ENCODE measurements around the gene ACADVL. TPM values are rescaled to one million over a fixed set of nuclear protein-coding genes. Genes with fewer than 3 reads are reported as not detected.
A peak's percentile ranks its signal among the peaks of the same experiment; 100 is the strongest.

The ACADVL gene
- total and polyA plus RNA-seq, 10 donors = 320 to 963 (median 586) TPM

DNA sequence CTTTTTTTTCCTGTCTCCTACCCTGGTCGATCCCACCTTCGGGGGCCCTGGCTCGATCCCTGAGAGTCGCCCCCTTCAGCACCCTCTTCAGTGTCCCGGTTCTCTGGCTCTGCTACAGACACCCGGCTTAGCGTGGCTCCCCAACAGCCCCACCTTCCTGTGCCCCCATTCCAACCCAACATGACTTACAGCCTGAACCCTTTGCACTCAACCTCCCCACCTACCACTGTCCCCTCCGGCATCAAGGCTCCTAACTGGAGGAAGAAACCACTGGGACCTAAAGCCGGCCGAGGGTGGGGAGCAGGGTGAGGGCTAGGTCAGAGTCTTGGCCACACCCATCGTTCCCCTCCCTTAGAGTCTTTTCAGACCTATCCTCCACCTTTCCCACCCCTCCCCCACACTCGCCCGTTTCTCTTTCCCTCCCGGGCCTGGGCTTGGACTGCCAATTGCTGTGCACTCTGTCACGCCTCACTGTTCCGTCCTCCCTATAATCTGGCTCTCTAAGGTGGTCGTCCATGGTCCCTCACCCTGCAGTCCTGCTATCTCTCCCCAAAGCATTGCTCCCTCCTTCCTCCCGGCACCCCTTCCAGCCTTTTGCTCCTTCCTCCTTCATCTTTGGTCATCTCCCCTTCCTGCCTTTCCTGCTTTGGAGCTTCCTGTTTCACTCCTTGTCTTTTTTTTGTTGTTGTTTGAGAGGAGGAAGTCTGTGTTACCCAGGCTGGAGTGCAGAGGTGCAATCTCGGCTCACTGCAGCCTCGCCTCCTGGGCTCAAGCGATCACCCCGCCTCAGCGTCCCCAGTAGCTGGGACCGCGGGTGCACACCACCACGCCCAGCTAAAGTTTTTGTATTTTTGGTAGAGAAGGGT lies 43.4 kb downstream of the ACADVL start:
- no peak for DNase-seq
- peak overlapping the region in 2 of 8 donors; percentile 2 to 8 for H3K27ac ChIP-seq
- peaks cover 0 to 20% (median 11%) of the 10 kb centered on the region in 6 donors for H3K36me3 ChIP-seq
- peaks cover 3 to 78% (median 27%) of the 10 kb centered on the region in 7 donors for H3K27me3 ChIP-seq (replicated peaks in 1 of 7)
- TF ChIP-seq POLR2AphosphoS5 (IDR thresholded peaks at IDR 0.05) (no peak), POLR2A (IDR thresholded peaks at IDR 0.05) (no peak)
- TF ChIP-seq, protein P1, sequence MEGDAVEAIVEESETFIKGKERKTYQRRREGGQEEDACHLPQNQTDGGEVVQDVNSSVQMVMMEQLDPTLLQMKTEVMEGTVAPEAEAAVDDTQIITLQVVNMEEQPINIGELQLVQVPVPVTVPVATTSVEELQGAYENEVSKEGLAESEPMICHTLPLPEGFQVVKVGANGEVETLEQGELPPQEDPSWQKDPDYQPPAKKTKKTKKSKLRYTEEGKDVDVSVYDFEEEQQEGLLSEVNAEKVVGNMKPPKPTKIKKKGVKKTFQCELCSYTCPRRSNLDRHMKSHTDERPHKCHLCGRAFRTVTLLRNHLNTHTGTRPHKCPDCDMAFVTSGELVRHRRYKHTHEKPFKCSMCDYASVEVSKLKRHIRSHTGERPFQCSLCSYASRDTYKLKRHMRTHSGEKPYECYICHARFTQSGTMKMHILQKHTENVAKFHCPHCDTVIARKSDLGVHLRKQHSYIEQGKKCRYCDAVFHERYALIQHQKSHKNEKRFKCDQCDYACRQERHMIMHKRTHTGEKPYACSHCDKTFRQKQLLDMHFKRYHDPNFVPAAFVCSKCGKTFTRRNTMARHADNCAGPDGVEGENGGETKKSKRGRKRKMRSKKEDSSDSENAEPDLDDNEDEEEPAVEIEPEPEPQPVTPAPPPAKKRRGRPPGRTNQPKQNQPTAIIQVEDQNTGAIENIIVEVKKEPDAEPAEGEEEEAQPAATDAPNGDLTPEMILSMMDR (IDR thresholded peaks at IDR 0.05 in 8 of 11, conservative IDR thresholded peaks at IDR 0.05 in 3 of 11) = no peak
- peak overlapping the region in 6 of 8 donors; percentile 16 to 78 (median 22) for H3K4me3 ChIP-seq
- H3K4me1 ChIP-seq = peaks cover 22 to 38% (median 35%) of the 10 kb centered on the region in 6 donors
- H3K9me3 ChIP-seq = no peaks in the 10 kb centered on the region
- WGBS, 5 donors = 4 to 9% (median 6%) methylated on average over 26 of the region's 26 CpGs
- intact Hi-C loops (cut with DNase I; ENCODE audit: low total_unique reads) = no loop called here

- Histone ChIP-seq H3K4me1 (peaks cover 22 to 38% (median 35%) of the 10 kb centered on the region in 6 donors), H3K4me3 (peak overlapping the region in 2 of 8 donors; percentile 57 to 78), H3K27ac (no peak overlapping the region), H3K27me3 (replicated peaks in 1 of 7) (peaks cover 3 to 78% (median 27%) of the 10 kb centered on the region in 7 donors), H3K9me3 (no peaks in the 10 kb centered on the region), H3K36me3 (peaks cover 0 to 14% (median 7%) of the 10 kb centered on the region in 6 donors)
- 38 to 59% (median 54%) methylated on average over 4 of the region's 4 CpGs for WGBS, 5 donors
- TF ChIP-seq, protein P1 (IDR thresholded peaks at IDR 0.05 in 8 of 11, conservative IDR thresholded peaks at IDR 0.05 in 3 of 11) = no peak
- TF ChIP-seq POLR2A (IDR thresholded peaks at IDR 0.05) (no peak), POLR2AphosphoS5 (IDR thresholded peaks at IDR 0.05) (no peak)
- DNase-seq = no peak
- intact Hi-C loops (cut with DNase I; ENCODE audit: low total_unique reads) = no loop called here
Measured at GRCh38 chr17:7263801-7264078, 44.0 kb downstream of the ACADVL start.

DNA sequence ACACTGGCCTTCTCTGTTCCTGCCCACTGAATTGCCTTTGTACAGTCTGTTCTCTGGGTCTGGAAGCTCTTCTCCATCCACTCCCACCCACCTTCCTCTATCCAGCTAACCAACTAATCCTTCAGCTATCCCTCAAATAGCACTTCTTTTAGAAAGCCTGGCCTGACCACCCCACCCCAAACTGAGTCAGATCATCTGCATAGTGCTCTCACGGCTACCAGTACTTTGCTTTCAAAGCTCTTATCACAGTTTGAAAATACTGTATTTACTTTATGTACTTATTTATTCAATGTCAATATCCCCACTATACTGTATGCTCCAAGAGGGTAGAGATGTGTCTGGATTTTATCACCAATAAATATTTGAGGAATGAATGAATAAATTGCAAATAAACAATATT lies 47.0 kb downstream of the ACADVL start:
- 66 to 91% (median 79%) methylated on average over 1 of the region's 1 CpG for WGBS, 5 donors
- Histone ChIP-seq H3K9me3 (no peaks in the 10 kb centered on the region), H3K4me3 (no peak overlapping the region), H3K36me3 (no peaks in the 10 kb centered on the region), H3K27me3 (replicated peaks in 1 of 7) (peaks cover 3 to 67% (median 22%) of the 10 kb centered on the region in 7 donors), H3K4me1 (peaks cover 14 to 23% (median 21%) of the 10 kb centered on the region in 6 donors), H3K27ac (no peak overlapping the region)
- TF ChIP-seq POLR2A (IDR thresholded peaks at IDR 0.05) (no peak), POLR2AphosphoS5 (IDR thresholded peaks at IDR 0.05) (no peak)
- TF ChIP-seq, protein P1 (IDR thresholded peaks at IDR 0.05 in 8 of 11, conservative IDR thresholded peaks at IDR 0.05 in 3 of 11) = no peak
- intact Hi-C loops (cut with DNase I; ENCODE audit: low total_unique reads) = no loop called here
- DNase-seq = no peak

Small RNA genes within 50 kb of the gene (microRNA-seq; reads per million reads assigned to microRNA genes)
- 1,519 to 2,484 (median 1,838) reads per million in 3 donors for gene MIR324

Small RNA genes within 50 kb of the gene (small RNA-seq; reads per million reads assigned to genes)
- gene AC120057.4 (0 reads per million in 4 donors), gene MIR324 (1.0 to 4.6 (median 2.8) reads per million in 4 donors), gene RF00019 (0 reads per million in 4 donors)

Other genes starting within 250 kb of the ACADVL start
Only the 30 nearest of the 33 such genes appear.
- 100 to 1,000 TPM; 224 to 335 (median 271) TPM for gene RNASEK, start 207.3 kb upstream of the ACADVL start, total RNA-seq
- gene RNASEK, start 207.3 kb upstream of the ACADVL start, polyA plus RNA-seq = 100 to 1,000 TPM; 369 to 504 (median 411) TPM
- gene BCL6B, start 196.9 kb upstream of the ACADVL start, total RNA-seq = 10 to 100 TPM; 12.9 to 92.5 (median 23.2) TPM
- 10 to 100 TPM in 1 of 3 donors, 1 to 10 TPM in 2; 4.2 to 16.6 (median 6.9) TPM for gene BCL6B, start 196.9 kb upstream of the ACADVL start, polyA plus RNA-seq
- gene SLC16A13, start 183.9 kb upstream of the ACADVL start, total RNA-seq = 10 to 100 TPM in 2 of 7 donors, 1 to 10 TPM in 5; 4.0 to 15.3 (median 7.6) TPM
- 1 to 10 TPM; 1.7 to 5.4 (median 1.8) TPM for gene SLC16A13, start 183.9 kb upstream of the ACADVL start, polyA plus RNA-seq
- gene SLC16A11, start 175.8 kb upstream of the ACADVL start, total RNA-seq = 1 to 10 TPM in 5 of 7 donors, under 1 TPM in 1, not detected in 1; 0.51 to 3.6 (median 2.9) TPM
- 1 to 10 TPM; 1.9 to 3.9 (median 2.1) TPM for gene SLC16A11, start 175.8 kb upstream of the ACADVL start, polyA plus RNA-seq
- gene CLEC10A, start 139.7 kb upstream of the ACADVL start, total RNA-seq = 10 to 100 TPM in 2 of 7 donors, 1 to 10 TPM in 4, under 1 TPM in 1; 0.85 to 19.5 (median 7.1) TPM
- gene CLEC10A, start 139.7 kb upstream of the ACADVL start, polyA plus RNA-seq = 10 to 100 TPM in 1 of 3 donors, 1 to 10 TPM in 2; 2.2 to 22.2 (median 6.3) TPM
- 10 to 100 TPM in 2 of 7 donors, 1 to 10 TPM in 4, not detected in 1; 2.4 to 10.5 (median 6.2) TPM for gene ASGR2, start 105.1 kb upstream of the ACADVL start, total RNA-seq
- gene ASGR2, start 105.1 kb upstream of the ACADVL start, polyA plus RNA-seq = 10 to 100 TPM in 1 of 3 donors, 1 to 10 TPM in 2; 2.3 to 35.1 (median 8.8) TPM
- 1 to 10 TPM; 1.5 to 7.2 (median 3.7) TPM for gene ASGR1, start 40.6 kb upstream of the ACADVL start, total RNA-seq
- 10 to 100 TPM in 1 of 3 donors, 1 to 10 TPM in 2; 1.3 to 10.2 (median 6.4) TPM for gene ASGR1, start 40.6 kb upstream of the ACADVL start, polyA plus RNA-seq
- 10 to 100 TPM; 17.0 to 38.5 (median 30.5) TPM for gene DLG4, start 102 bp upstream of the ACADVL start, total RNA-seq
- 10 to 100 TPM in 1 of 3 donors, 1 to 10 TPM in 2; 3.0 to 21.5 (median 4.3) TPM for gene DLG4, start 102 bp upstream of the ACADVL start, polyA plus RNA-seq
- 10 to 100 TPM; 36.9 to 48.0 (median 39.2) TPM for gene DVL2, start 14.6 kb downstream of the ACADVL start, total RNA-seq
- 10 to 100 TPM in 2 of 3 donors, 1 to 10 TPM in 1; 9.8 to 29.2 (median 11.7) TPM for gene DVL2, start 14.6 kb downstream of the ACADVL start, polyA plus RNA-seq
- 10 to 100 TPM; 33.1 to 47.6 (median 38.8) TPM for gene PHF23, start 19.5 kb downstream of the ACADVL start, total RNA-seq
- 10 to 100 TPM; 27.4 to 50.4 (median 33.2) TPM for gene PHF23, start 19.5 kb downstream of the ACADVL start, polyA plus RNA-seq
- 100 to 1,000 TPM; 222 to 519 (median 438) TPM for gene GABARAP, start 22.5 kb downstream of the ACADVL start, total RNA-seq
- 100 to 1,000 TPM; 755 to 855 (median 822) TPM for gene GABARAP, start 22.5 kb downstream of the ACADVL start, polyA plus RNA-seq
- 100 to 1,000 TPM in 4 of 7 donors, 10 to 100 TPM in 3; 83.1 to 133 (median 119) TPM for gene CTDNEP1, start 31.8 kb downstream of the ACADVL start, total RNA-seq
- gene CTDNEP1, start 31.8 kb downstream of the ACADVL start, polyA plus RNA-seq = 100 to 1,000 TPM in 1 of 3 donors, 10 to 100 TPM in 2; 69.3 to 104 (median 86.1) TPM
- 10 to 100 TPM; 22.1 to 40.3 (median 36.3) TPM for gene ELP5, start 32.3 kb downstream of the ACADVL start, total RNA-seq
- gene ELP5, start 32.3 kb downstream of the ACADVL start, polyA plus RNA-seq = 10 to 100 TPM; 36.2 to 40.2 (median 37.2) TPM
- gene CLDN7, start 42.5 kb downstream of the ACADVL start, total RNA-seq = 1 to 10 TPM in 6 of 7 donors, under 1 TPM in 1; 0.74 to 6.6 (median 2.4) TPM
- gene CLDN7, start 42.5 kb downstream of the ACADVL start, polyA plus RNA-seq = 1 to 10 TPM; 2.9 to 6.0 (median 4.3) TPM
- 1 to 10 TPM in 1 of 7 donors, under 1 TPM in 6; 0.39 to 1.6 (median 0.51) TPM for gene SLC2A4, start 61.8 kb downstream of the ACADVL start, total RNA-seq
- gene SLC2A4, start 61.8 kb downstream of the ACADVL start, polyA plus RNA-seq = under 1 TPM; 0.07 to 0.56 (median 0.29) TPM
- under 1 TPM in 3 of 7 donors, not detected in 4; 0.11 to 0.40 (median 0.19) TPM for gene YBX2, start 74.7 kb downstream of the ACADVL start, total RNA-seq
- under 1 TPM; 0.09 to 0.22 (median 0.12) TPM for gene YBX2, start 74.7 kb downstream of the ACADVL start, polyA plus RNA-seq
- 100 to 1,000 TPM; 117 to 326 (median 244) TPM for gene EIF5A, start 87.7 kb downstream of the ACADVL start, total RNA-seq
- gene EIF5A, start 87.7 kb downstream of the ACADVL start, polyA plus RNA-seq = 100 to 1,000 TPM; 310 to 426 (median 376) TPM
- 100 to 1,000 TPM in 2 of 7 donors, 10 to 100 TPM in 5; 54.1 to 123 (median 65.4) TPM for gene GPS2, start 95.4 kb downstream of the ACADVL start, total RNA-seq
- gene GPS2, start 95.4 kb downstream of the ACADVL start, polyA plus RNA-seq = 10 to 100 TPM; 56.6 to 73.2 (median 70.9) TPM
- 10 to 100 TPM; 16.5 to 53.9 (median 44.3) TPM for gene NEURL4, start 109.4 kb downstream of the ACADVL start, total RNA-seq
- 10 to 100 TPM; 17.6 to 48.6 (median 36.3) TPM for gene NEURL4, start 109.4 kb downstream of the ACADVL start, polyA plus RNA-seq
- gene ACAP1, start 116.6 kb downstream of the ACADVL start, total RNA-seq = 100 to 1,000 TPM; 118 to 312 (median 208) TPM
- gene ACAP1, start 116.6 kb downstream of the ACADVL start, polyA plus RNA-seq = 100 to 1,000 TPM; 126 to 266 (median 245) TPM
- gene KCTD11, start 132.2 kb downstream of the ACADVL start, total RNA-seq = 10 to 100 TPM in 1 of 7 donors, 1 to 10 TPM in 6; 7.7 to 10.0 (median 9.1) TPM
- 10 to 100 TPM in 1 of 3 donors, 1 to 10 TPM in 2; 5.4 to 12.0 (median 6.0) TPM for gene KCTD11, start 132.2 kb downstream of the ACADVL start, polyA plus RNA-seq
- gene TMEM95, start 135.2 kb downstream of the ACADVL start, total RNA-seq = not detected
- not detected for gene TMEM95, start 135.2 kb downstream of the ACADVL start, polyA plus RNA-seq
- gene TNK1, start 161.2 kb downstream of the ACADVL start, total RNA-seq = 10 to 100 TPM in 1 of 7 donors, 1 to 10 TPM in 6; 4.2 to 16.2 (median 6.4) TPM
- gene TNK1, start 161.2 kb downstream of the ACADVL start, polyA plus RNA-seq = 1 to 10 TPM; 6.6 to 8.7 (median 8.3) TPM
- 10 to 100 TPM; 34.1 to 63.2 (median 51.1) TPM for gene PLSCR3, start 174.6 kb downstream of the ACADVL start, total RNA-seq
- 10 to 100 TPM; 31.3 to 45.9 (median 33.3) TPM for gene PLSCR3, start 174.6 kb downstream of the ACADVL start, polyA plus RNA-seq
- gene TMEM256, start 184.2 kb downstream of the ACADVL start, total RNA-seq = 10 to 100 TPM; 39.1 to 82.5 (median 50.3) TPM
- 100 to 1,000 TPM; 175 to 193 (median 179) TPM for gene TMEM256, start 184.2 kb downstream of the ACADVL start, polyA plus RNA-seq
- 10 to 100 TPM in 6 of 7 donors, 1 to 10 TPM in 1; 8.7 to 23.0 (median 13.0) TPM for gene NLGN2, start 187.9 kb downstream of the ACADVL start, total RNA-seq
- gene NLGN2, start 187.9 kb downstream of the ACADVL start, polyA plus RNA-seq = 1 to 10 TPM; 2.2 to 6.5 (median 4.3) TPM
- not detected for gene SPEM1, start 200.4 kb downstream of the ACADVL start, total RNA-seq
- gene SPEM1, start 200.4 kb downstream of the ACADVL start, polyA plus RNA-seq = not detected
- gene SPEM2, start 205.7 kb downstream of the ACADVL start, total RNA-seq = not detected
- not detected for gene SPEM2, start 205.7 kb downstream of the ACADVL start, polyA plus RNA-seq
- not detected for gene SPEM3, start 208.9 kb downstream of the ACADVL start, total RNA-seq
- gene SPEM3, start 208.9 kb downstream of the ACADVL start, polyA plus RNA-seq = not detected
- 10 to 100 TPM in 5 of 7 donors, 1 to 10 TPM in 2; 7.1 to 17.4 (median 10.9) TPM for gene TMEM102, start 215.5 kb downstream of the ACADVL start, total RNA-seq
- gene TMEM102, start 215.5 kb downstream of the ACADVL start, polyA plus RNA-seq = 1 to 10 TPM; 4.7 to 9.8 (median 7.8) TPM